Tibial artery (tissue), 4 donors: ENCODE measurements around the gene ARHGEF28.

Experiments
- DNase-seq, 2 donors: peaks; one replicate each; pipeline ENCODE4 v3.0.0-alpha.2; 2019
- H3K27ac ChIP-seq, 2 donors: fragments of 200-600 bp; sonication (generic) in 1 of 2; 1 replicate in 1 of 2; 2 replicates in 1 of 2; pipeline ENCODE4 v1.5.1; 2018 to 2019; ENCODE audit warnings: mild to moderate bottlenecking in 1 of 2
- H3K27me3 ChIP-seq, 2 donors: fragments of 200-600 bp; sonication (generic) in 1 of 2; one replicate each; pipeline versions ENCODE4 v1.5.1 to v1.6.0; 2016 to 2019
- H3K36me3 ChIP-seq, 3 donors: fragments of 200-600 bp; sonication (generic) in 2 of 3; one replicate each; pipeline ENCODE4 v1.5.1; 2016 to 2019; ENCODE audit warnings: mild to moderate bottlenecking in 2 of 3
- H3K4me1 ChIP-seq, 4 donors: fragments of 200-600 bp; sonication (generic) in 2 of 4; 1 replicate in 3 of 4; 2 replicates in 1 of 4; pipeline ENCODE4 v1.5.1; 2016 to 2019
- H3K4me3 ChIP-seq, 2 donors: fragments of 200-600 bp; sonication (generic) in 1 of 2; 1 replicate in 1 of 2; 2 replicates in 1 of 2; pipeline ENCODE4 v1.5.1; 2018 to 2019; ENCODE audit warnings: mild to moderate bottlenecking in 2 of 2
- H3K9me3 ChIP-seq, 3 donors: fragments of 200-600 bp; sonication (generic) in 1 of 3; one replicate each; pipeline ENCODE4 v1.5.1; 2016 to 2019
- CTCF ChIP-seq, 2 experiments: fragments of 200-600 bp in 1 of 2; fragments of 450-650 bp in 1 of 2; IDR thresholded peaks; one replicate each; pipeline ENCODE4 v1.5.1; 2017 to 2019; ENCODE audit warnings: antibody characterized with exemption in 2 of 2, mild to moderate bottlenecking in 1 of 2, moderate library complexity in 1 of 2
- intact Hi-C: fragments of 100-400 bp; cut with DNase I; formaldehyde crosslinking; loops from one replicate; pipeline ENCODE4 v1.15.0; 2023; ENCODE audit warnings: low total_unique reads

Gene ARHGEF28

DNA sequence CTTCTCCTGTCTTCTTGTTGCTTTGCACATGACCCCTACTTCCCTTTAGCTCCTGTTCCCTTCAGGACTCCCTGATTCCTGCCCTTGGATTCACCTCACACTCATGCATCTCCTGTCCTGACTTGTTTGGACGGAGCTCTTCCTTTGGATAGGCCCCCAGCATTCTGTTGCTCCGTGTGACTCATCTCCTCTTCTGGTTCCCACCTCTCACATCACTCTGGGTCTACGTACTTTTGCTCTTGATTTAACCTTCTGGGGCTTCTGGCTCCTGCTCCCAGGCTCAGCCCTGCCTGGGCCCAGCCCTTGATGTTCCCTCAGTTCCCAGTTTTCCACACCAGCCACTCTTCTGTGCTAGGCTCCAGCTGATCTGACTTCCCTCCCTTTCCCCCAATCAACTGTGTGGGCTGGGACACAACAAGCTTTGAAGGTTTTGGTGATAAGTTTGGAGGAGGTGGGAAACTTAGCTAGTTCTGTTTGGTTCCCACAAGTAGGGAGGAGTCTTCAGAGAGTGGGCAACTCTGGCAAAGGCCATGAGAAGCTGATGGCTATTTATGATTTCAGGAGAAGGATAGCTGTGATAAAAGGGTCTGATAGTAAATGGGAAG lies 331.5 kb downstream of the ARHGEF28 start:
- H3K36me3 ChIP-seq, result no peaks in the 10 kb centered on the region
- peaks cover 0 to 2% (median under 1%) of the 10 kb centered on the region in 4 donors for H3K4me1 ChIP-seq
- intact Hi-C loops, result no loop called here
- TF ChIP-seq CTCF (IDR thresholded peaks at IDR 0.05), result no peak
- H3K9me3 ChIP-seq, result no peaks in the 10 kb centered on the region
- H3K4me3 ChIP-seq, result no peak overlapping the region
- no peak overlapping the region for H3K27ac ChIP-seq
- no peaks in the 10 kb centered on the region for H3K27me3 ChIP-seq
- DNase-seq, result no peak

GRCh38 chr5:73958037-73958436 lies 332.0 kb downstream of the ARHGEF28 start:
- H3K4me3 ChIP-seq, result no peak overlapping the region
- TF ChIP-seq CTCF (IDR thresholded peaks at IDR 0.05), result no peak
- intact Hi-C loops, result no loop called here

GRCh38 chr5:73960023-73960422 lies 334.0 kb downstream of the ARHGEF28 start:
- DNase-seq, result no peak

More at GRCh38 chr5:73958037-73958436, 332.0 kb downstream of the ARHGEF28 start:
- H3K27me3 ChIP-seq, result no peaks in the 10 kb centered on the region
- no peak overlapping the region for H3K27ac ChIP-seq
- no peaks in the 10 kb centered on the region for H3K36me3 ChIP-seq
- H3K9me3 ChIP-seq, result no peaks in the 10 kb centered on the region
- H3K4me1 ChIP-seq, result peaks cover 0 to 7% (median 1%) of the 10 kb centered on the region in 4 donors
- no peak for DNase-seq

GRCh38 chr5:73960426-73960825 lies 334.4 kb downstream of the ARHGEF28 start:
- Histone ChIP-seq H3K4me1 (peaks cover 0 to 10% (median 1%) of the 10 kb centered on the region in 4 donors), H3K27me3 (no peaks in the 10 kb centered on the region), H3K9me3 (no peaks in the 10 kb centered on the region), H3K4me3 (no peak overlapping the region), H3K27ac (no peak overlapping the region), H3K36me3 (no peaks in the 10 kb centered on the region)
- TF ChIP-seq CTCF (IDR thresholded peaks at IDR 0.05), result no peak
- intact Hi-C loops, result no loop called here
- DNase-seq, result no peak

More at GRCh38 chr5:73960023-73960422, 334.0 kb downstream of the ARHGEF28 start:
- TF ChIP-seq CTCF (IDR thresholded peaks at IDR 0.05), result no peak
- Histone ChIP-seq H3K36me3 (no peaks in the 10 kb centered on the region), H3K4me1 (peaks cover 0 to 10% (median 1%) of the 10 kb centered on the region in 4 donors), H3K9me3 (no peaks in the 10 kb centered on the region), H3K27ac (no peak overlapping the region), H3K4me3 (no peak overlapping the region), H3K27me3 (no peaks in the 10 kb centered on the region)
- intact Hi-C loops, result no loop called here

- no peak overlapping the region for H3K4me3 ChIP-seq
- H3K9me3 ChIP-seq, result no peaks in the 10 kb centered on the region
- intact Hi-C loops, result no loop called here
- H3K36me3 ChIP-seq, result no peaks in the 10 kb centered on the region
- no peak overlapping the region for H3K27ac ChIP-seq
- DNase-seq, result no peak
- TF ChIP-seq CTCF (IDR thresholded peaks at IDR 0.05), result no peak
- H3K27me3 ChIP-seq, result no peaks in the 10 kb centered on the region
- peaks cover 0 to 34% (median 6%) of the 10 kb centered on the region in 4 donors for H3K4me1 ChIP-seq
These were observed 336.9 kb downstream of the ARHGEF28 start for GRCh38 chr5:73962801-73963425.
